Measurements from ENCODE around the gene KCNJ6. TPM values are rescaled to one million over a fixed set of nuclear protein-coding genes. Genes with fewer than 3 reads are reported as not detected.

The KCNJ6 gene
- total RNA-seq, 1 donor, result 0.36 TPM

DNA sequence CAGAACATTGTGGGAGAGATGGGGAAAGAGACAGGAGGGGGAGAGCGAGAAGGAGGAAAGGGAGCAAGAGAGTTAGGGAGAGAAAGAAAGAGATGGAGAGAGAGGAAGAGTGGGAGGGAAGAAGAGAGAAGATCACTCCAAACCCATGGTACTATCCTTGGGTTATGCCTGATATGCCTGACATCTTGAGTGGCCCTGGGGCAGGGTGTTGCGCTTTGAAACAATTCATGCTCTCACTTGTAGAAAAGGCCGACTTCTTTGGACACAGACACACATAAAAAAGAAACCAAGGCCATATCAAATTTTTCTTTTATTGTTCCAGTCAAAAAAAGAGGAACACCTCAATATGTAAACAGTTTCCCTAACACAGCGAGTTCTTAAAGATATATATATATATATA, 309.2 kb downstream of the KCNJ6 start:
- Histone ChIP-seq H3K4me3 (ENCODE audit: insufficient read depth, low read length) (no peak overlapping the region), H2AFZ (ENCODE audit: low read length) (no peak overlapping the region), H3K27ac (ENCODE audit: low read depth, low read length) (no peak overlapping the region), H3K9me3 (ENCODE audit: low read depth, low read length) (no peaks in the 10 kb centered on the region), H4K20me1 (ENCODE audit: insufficient read depth, low read length) (no peaks in the 10 kb centered on the region), H3K4me1 (ENCODE audit: insufficient read depth, low read length) (no peaks in the 10 kb centered on the region), H3K4me2 (ENCODE audit: insufficient read depth, low read length) (no peak overlapping the region), H3K36me3 (ENCODE audit: insufficient read depth, low read length) (no peaks in the 10 kb centered on the region), H3K27me3 (ENCODE audit: insufficient read depth, low read length) (peaks cover 37% of the 10 kb centered on the region), H3K79me2 (ENCODE audit: insufficient read depth, low read length) (no peaks in the 10 kb centered on the region)
- TF ChIP-seq, protein P1, sequence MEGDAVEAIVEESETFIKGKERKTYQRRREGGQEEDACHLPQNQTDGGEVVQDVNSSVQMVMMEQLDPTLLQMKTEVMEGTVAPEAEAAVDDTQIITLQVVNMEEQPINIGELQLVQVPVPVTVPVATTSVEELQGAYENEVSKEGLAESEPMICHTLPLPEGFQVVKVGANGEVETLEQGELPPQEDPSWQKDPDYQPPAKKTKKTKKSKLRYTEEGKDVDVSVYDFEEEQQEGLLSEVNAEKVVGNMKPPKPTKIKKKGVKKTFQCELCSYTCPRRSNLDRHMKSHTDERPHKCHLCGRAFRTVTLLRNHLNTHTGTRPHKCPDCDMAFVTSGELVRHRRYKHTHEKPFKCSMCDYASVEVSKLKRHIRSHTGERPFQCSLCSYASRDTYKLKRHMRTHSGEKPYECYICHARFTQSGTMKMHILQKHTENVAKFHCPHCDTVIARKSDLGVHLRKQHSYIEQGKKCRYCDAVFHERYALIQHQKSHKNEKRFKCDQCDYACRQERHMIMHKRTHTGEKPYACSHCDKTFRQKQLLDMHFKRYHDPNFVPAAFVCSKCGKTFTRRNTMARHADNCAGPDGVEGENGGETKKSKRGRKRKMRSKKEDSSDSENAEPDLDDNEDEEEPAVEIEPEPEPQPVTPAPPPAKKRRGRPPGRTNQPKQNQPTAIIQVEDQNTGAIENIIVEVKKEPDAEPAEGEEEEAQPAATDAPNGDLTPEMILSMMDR (IDR thresholded peaks at IDR 0.05; ENCODE audit: extremely low read depth, low read depth, low read length), result no peak
- no peak for DNase-seq (ENCODE audit: insufficient read length, low spot score, missing footprints)

DNA sequence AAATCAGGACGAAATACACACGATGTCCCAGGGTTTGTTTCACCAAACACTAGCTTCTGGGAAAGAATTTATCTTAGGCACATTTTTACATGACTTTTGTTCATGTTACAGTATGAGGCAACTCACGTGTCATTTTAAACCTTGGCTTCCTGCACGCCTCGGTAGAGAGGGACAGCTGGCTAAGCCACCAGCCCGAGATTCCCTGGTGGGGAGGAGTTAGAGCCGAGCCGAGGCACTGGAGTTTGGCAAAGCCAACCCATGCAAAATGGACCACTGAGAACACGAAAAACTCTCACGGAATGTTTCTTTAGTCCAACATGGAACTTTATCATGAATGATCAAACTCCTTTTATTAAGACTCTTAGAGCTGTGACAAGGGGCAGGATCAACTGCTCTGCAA, 309.7 kb downstream of the KCNJ6 start:
- no peak overlapping the region for H3K4me2 ChIP-seq (ENCODE audit: insufficient read depth, low read length)
- TF ChIP-seq, protein P1 (IDR thresholded peaks at IDR 0.05; ENCODE audit: extremely low read depth, low read depth, low read length), result no peak

DNA sequence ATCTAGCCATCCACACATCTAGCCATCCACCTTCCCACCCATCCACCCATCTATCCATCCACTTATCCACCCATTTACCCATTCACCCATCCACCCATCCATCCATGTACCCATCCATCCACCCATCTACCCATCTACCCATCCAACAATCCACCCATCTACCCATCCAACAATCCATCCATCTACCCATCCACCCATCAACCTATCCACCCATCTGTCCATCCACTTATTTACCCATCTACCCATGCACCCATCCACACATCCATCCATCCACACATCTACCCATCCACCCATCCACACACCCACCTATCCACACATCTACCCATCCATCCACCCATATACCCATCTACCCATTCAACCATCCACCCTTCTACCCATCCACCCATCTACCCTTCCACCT, 311.3 kb downstream of the KCNJ6 start:
- no peaks in the 10 kb centered on the region for H3K4me1 ChIP-seq (ENCODE audit: insufficient read depth, low read length)
- TF ChIP-seq, protein P1 (IDR thresholded peaks at IDR 0.05; ENCODE audit: extremely low read depth, low read depth, low read length), result no peak
- H3K36me3 ChIP-seq (ENCODE audit: insufficient read depth, low read length), result no peaks in the 10 kb centered on the region
- no peak overlapping the region for H3K4me3 ChIP-seq (ENCODE audit: insufficient read depth, low read length)
- H2AFZ ChIP-seq (ENCODE audit: low read length), result no peak overlapping the region
- no peak overlapping the region for H3K4me2 ChIP-seq (ENCODE audit: insufficient read depth, low read length)
- peaks cover 37% of the 10 kb centered on the region for H3K27me3 ChIP-seq (ENCODE audit: insufficient read depth, low read length)
- DNase-seq (ENCODE audit: insufficient read length, low spot score, missing footprints), result no peak
- no peaks in the 10 kb centered on the region for H4K20me1 ChIP-seq (ENCODE audit: insufficient read depth, low read length)
- no peaks in the 10 kb centered on the region for H3K79me2 ChIP-seq (ENCODE audit: insufficient read depth, low read length)
- H3K27ac ChIP-seq (ENCODE audit: low read depth, low read length), result no peak overlapping the region
- no peaks in the 10 kb centered on the region for H3K9me3 ChIP-seq (ENCODE audit: low read depth, low read length)

More for the DNA sequence above, 309.7 kb downstream of the KCNJ6 start:
- DNase-seq (ENCODE audit: insufficient read length, low spot score, missing footprints), result no peak
- H2AFZ ChIP-seq (ENCODE audit: low read length), result no peak overlapping the region
- H3K27me3 ChIP-seq (ENCODE audit: insufficient read depth, low read length), result peaks cover 37% of the 10 kb centered on the region
- H3K27ac ChIP-seq (ENCODE audit: low read depth, low read length), result no peak overlapping the region
- no peaks in the 10 kb centered on the region for H3K4me1 ChIP-seq (ENCODE audit: insufficient read depth, low read length)
- no peaks in the 10 kb centered on the region for H3K9me3 ChIP-seq (ENCODE audit: low read depth, low read length)
- H3K36me3 ChIP-seq (ENCODE audit: insufficient read depth, low read length), result no peaks in the 10 kb centered on the region
- no peaks in the 10 kb centered on the region for H4K20me1 ChIP-seq (ENCODE audit: insufficient read depth, low read length)
- no peak overlapping the region for H3K4me3 ChIP-seq (ENCODE audit: insufficient read depth, low read length)
- H3K79me2 ChIP-seq (ENCODE audit: insufficient read depth, low read length), result no peaks in the 10 kb centered on the region

DNA sequence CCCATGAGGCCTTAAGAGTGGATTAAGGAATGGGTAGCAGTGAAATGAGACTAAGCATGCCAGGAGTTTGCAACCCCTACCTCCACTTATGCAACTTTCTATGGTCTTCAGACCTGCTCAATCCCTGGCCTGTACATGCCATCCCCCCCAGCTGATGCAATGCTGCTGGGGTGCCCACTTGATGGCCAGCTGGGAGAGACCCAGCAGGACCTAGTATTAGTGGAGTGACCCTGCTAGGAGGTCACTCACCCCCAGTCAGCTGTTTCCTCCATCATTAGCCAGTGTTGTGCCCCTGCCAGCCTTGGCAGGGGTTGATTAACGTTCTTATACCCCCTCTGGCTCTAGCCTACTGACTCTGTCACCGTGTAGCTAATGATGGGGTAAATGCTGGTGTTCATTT, 313.1 kb downstream of the KCNJ6 start:
- TF ChIP-seq, protein P1 (IDR thresholded peaks at IDR 0.05; ENCODE audit: extremely low read depth, low read depth, low read length), result no peak
- no peaks in the 10 kb centered on the region for H4K20me1 ChIP-seq (ENCODE audit: insufficient read depth, low read length)
- no peaks in the 10 kb centered on the region for H3K79me2 ChIP-seq (ENCODE audit: insufficient read depth, low read length)
- no peaks in the 10 kb centered on the region for H3K4me1 ChIP-seq (ENCODE audit: insufficient read depth, low read length)
- H2AFZ ChIP-seq (ENCODE audit: low read length), result no peak overlapping the region
- no peak overlapping the region for H3K27ac ChIP-seq (ENCODE audit: low read depth, low read length)
- H3K27me3 ChIP-seq (ENCODE audit: insufficient read depth, low read length), result peaks cover 28% of the 10 kb centered on the region
- DNase-seq (ENCODE audit: insufficient read length, low spot score, missing footprints), result no peak
- no peaks in the 10 kb centered on the region for H3K36me3 ChIP-seq (ENCODE audit: insufficient read depth, low read length)
- no peaks in the 10 kb centered on the region for H3K9me3 ChIP-seq (ENCODE audit: low read depth, low read length)
- H3K4me3 ChIP-seq (ENCODE audit: insufficient read depth, low read length), result no peak overlapping the region
- H3K4me2 ChIP-seq (ENCODE audit: insufficient read depth, low read length), result no peak overlapping the region
